HCT116 (cell line): Measurements from ENCODE around the gene ATP2C1. TPM values are rescaled to one million over a fixed set of nuclear protein-coding genes. Genes with fewer than 3 reads are reported as not detected.

Source experiments
- ATAC-seq: fragments of 200-7000 bp; cut with Tn5 transposase; 2 replicates; pipeline ENCODE4 v1.9.1; 2020; ENCODE audit warnings: mild to moderate bottlenecking, moderate library complexity
- BruUV-seq: library from RNA; stranded (reverse); fragments of 400-500 nt; replicated peaks from 2 replicates; lab custom pipeline; 2021; lab: Mats Ljungman, UMichigan
- CTCF ChIA-PET: fragments of 300-600 bp; sonication (Branson Sonifier 250); formaldehyde crosslinking; loops from one replicate; lab custom pipeline; 2021; ENCODE audit warnings: antibody characterized with exemption; lab: Charles Lee
- POLR2A ChIA-PET: fragments of 300-600, 350-600 bp; sonication (Branson Sonifier 250); formaldehyde crosslinking; loops from one replicate; lab custom pipeline; 2021; ENCODE audit warnings: antibody characterized with exemption; lab: Charles Lee
- RAD21 ChIA-PET, 2 experiments: fragments of 300-600 bp; sonication (Branson Sonifier 250); formaldehyde crosslinking; loops; one replicate each; lab custom pipeline; 2023; ENCODE audit warnings: low total read pairs in 2 of 2; ENCODE audit not compliant: uncharacterized antibody in 2 of 2, unreplicated experiment in 2 of 2, low non-redundant PET in 1 of 2; lab: Charles Lee
- DNase-seq: peaks from one replicate; pipeline ENCODE4 v3.0.0-alpha.2; 2010; ENCODE audit warnings: low read depth, low spot score
- H2AFZ ChIP-seq: fragments of 200-600 bp; shearing (Covaris generic), sonication (generic); 2 replicates; pipeline ENCODE4 v1.6.1; 2017; ENCODE audit warnings: low read depth, mixed run types, mixed read lengths, antibody characterized with exemption, low read length; ENCODE audit not compliant: poor library complexity, severe bottlenecking
- H3K27ac ChIP-seq: 2 replicates; pipeline ENCODE4 v1.5.1; 2012; ENCODE audit warnings: low read depth, low read length
- H3K27me3 ChIP-seq: fragments of 200-600 bp; sonication (generic); 2 replicates; pipeline ENCODE4 v1.6.1; 2016; ENCODE audit warnings: mixed run types, low read length, mixed read lengths; ENCODE audit not compliant: insufficient read depth
- H3K36me3 ChIP-seq, 2 experiments: fragments of 200-500 bp in 1 of 2; fragments of 200-600 bp in 1 of 2; sonication (Bioruptor generic) in 1 of 2; sonication (generic) in 1 of 2; 2 replicates each; pipeline versions ENCODE4 v1.5.1 to v1.6.1; 2014 to 2016; ENCODE audit warnings: low read length in 2 of 2, inconsistent platforms in 1 of 2, mixed read lengths in 1 of 2, mixed run types in 1 of 2; ENCODE audit not compliant: insufficient read depth in 2 of 2, control insufficient read depth in 1 of 2
- H3K4me1 ChIP-seq, 2 experiments: fragments of 200-600 bp in 1 of 2; sonication (generic) in 1 of 2; 2 replicates each; pipeline versions ENCODE4 v1.5.1 to v1.6.1; 2012 to 2017; ENCODE audit warnings: low read length in 2 of 2, inconsistent platforms in 1 of 2, mild to moderate bottlenecking in 1 of 2, mixed read lengths in 1 of 2, mixed run types in 1 of 2, moderate library complexity in 1 of 2; ENCODE audit not compliant: insufficient read depth in 2 of 2, control insufficient read depth in 1 of 2
- H3K4me2 ChIP-seq: fragments of 200-600 bp; sonication (generic); 2 replicates; pipeline ENCODE4 v1.6.1; 2017; ENCODE audit warnings: mixed run types, low read length, mixed read lengths
- H3K4me3 ChIP-seq, 2 experiments: fragments of 200-600 bp in 1 of 2; sonication (generic) in 1 of 2; replicated peaks in 1 of 2; 2 replicates each; pipeline ENCODE4 v1.5.1; 2011 to 2016; ENCODE audit warnings: low read length in 2 of 2, control low read depth in 1 of 2, low read depth in 1 of 2, mild to moderate bottlenecking in 1 of 2, mixed read lengths in 1 of 2, mixed run types in 1 of 2
- H3K79me2 ChIP-seq: fragments of 200-600 bp; sonication (generic); 2 replicates; pipeline ENCODE4 v1.6.1; 2017; ENCODE audit warnings: mild to moderate bottlenecking, mixed run types, low read length, moderate library complexity, mixed read lengths; ENCODE audit not compliant: insufficient read depth
- H3K9ac ChIP-seq: fragments of 200-600 bp; sonication (generic); 2 replicates; pipeline ENCODE4 v1.6.1; 2016; ENCODE audit warnings: low read length, mixed read lengths
- H3K9me2 ChIP-seq: fragments of 200-600 bp; sonication (generic), shearing (Covaris generic); 2 replicates; pipeline ENCODE4 v1.6.1; 2017; ENCODE audit warnings: mixed run types, mild to moderate bottlenecking, moderate library complexity; ENCODE audit not compliant: insufficient read depth
- H3K9me3 ChIP-seq, 2 experiments: fragments of 200-500 bp in 1 of 2; fragments of 200-600 bp in 1 of 2; sonication (Bioruptor generic) in 1 of 2; sonication (generic) in 1 of 2; 2 replicates each; pipeline ENCODE4 v1.6.1; 2014 to 2017; ENCODE audit warnings: low read length in 2 of 2, mixed read lengths in 2 of 2, inconsistent platforms in 1 of 2, low read depth in 1 of 2, mild to moderate bottlenecking in 1 of 2, mixed run types in 1 of 2, moderate library complexity in 1 of 2; ENCODE audit not compliant: control insufficient read depth in 1 of 2, insufficient read depth in 1 of 2
- H4K20me1 ChIP-seq: fragments of 200-600 bp; sonication (generic), shearing (Covaris generic); 2 replicates; pipeline ENCODE4 v1.6.1; 2017; ENCODE audit warnings: mixed run types, mild to moderate bottlenecking, moderate library complexity; ENCODE audit not compliant: insufficient read depth
- CBX3 ChIP-seq: IDR thresholded peaks from 2 replicates; pipeline ENCODE4 v1.6.1; 2012; ENCODE audit warnings: low read depth
- ELF1 ChIP-seq: IDR thresholded peaks from 2 replicates; pipeline ENCODE4 v1.6.1; 2012; ENCODE audit warnings: low read depth, borderline replicate concordance
- EZH2 ChIP-seq: fragments of 200-600 bp; sonication (generic); IDR thresholded peaks from 2 replicates; pipeline ENCODE4 v1.6.1; 2017; ENCODE audit warnings: antibody characterized with exemption, mixed run types
- EZH2phosphoT487 ChIP-seq: fragments of 200-600 bp; IDR thresholded peaks from 2 replicates; pipeline ENCODE4 v1.6.1; 2018; ENCODE audit warnings: antibody characterized with exemption, borderline replicate concordance
- JUND ChIP-seq: IDR thresholded peaks from 2 replicates; pipeline ENCODE4 v1.6.1; 2012
- POLR2A ChIP-seq: IDR thresholded peaks from 2 replicates; pipeline ENCODE4 v1.7.0; 2011; ENCODE audit warnings: borderline replicate concordance; ENCODE audit not compliant: insufficient read depth, insufficient read length; ENCODE audit errors: extremely low read depth
- RAD21 ChIP-seq: IDR thresholded peaks from 2 replicates; pipeline ENCODE4 v1.6.1; 2012; ENCODE audit warnings: low read depth, mild to moderate bottlenecking
- SIN3A ChIP-seq: IDR thresholded peaks from 2 replicates; pipeline ENCODE4 v1.6.1; 2012; ENCODE audit warnings: low read depth
- SP1 ChIP-seq: IDR thresholded peaks from 2 replicates; pipeline ENCODE4 v1.6.1; 2012; ENCODE audit warnings: low read depth
- SRF ChIP-seq: IDR thresholded peaks from 2 replicates; pipeline ENCODE4 v1.6.1; 2012; ENCODE audit warnings: low read depth
- TCF7L2 ChIP-seq: IDR thresholded peaks from 2 replicates; pipeline ENCODE4 v1.7.0; 2011; ENCODE audit warnings: borderline replicate concordance, inconsistent platforms; ENCODE audit not compliant: insufficient read depth, insufficient read length; ENCODE audit errors: extremely low read depth
- YY1 ChIP-seq: IDR thresholded peaks from 2 replicates; pipeline ENCODE4 v1.6.1; 2011; ENCODE audit warnings: low read length, low read depth, moderate library complexity, mild to moderate bottlenecking; ENCODE audit not compliant: insufficient replicate concordance; ENCODE audit errors: extremely low read depth
- ZFX ChIP-seq: fragments of 450-650 bp; IDR thresholded peaks from 2 replicates; pipeline ENCODE4 v1.6.1; 2017
- intact Hi-C: fragments of 100-400 bp; cut with micrococcal nuclease; formaldehyde crosslinking; loops from 2 replicates; pipeline ENCODE4 v1.10.0; 2022
- total RNA-seq: library from RNA; stranded (reverse); gene quantifications from one replicate; pipeline ENCODE4 v1.2.1, GENCODE V29; 2021; ENCODE audit not compliant: unreplicated experiment
- TF ChIP-seq, protein P1 (sequence below): IDR thresholded peaks from 2 replicates; pipeline ENCODE4 v1.6.1; 2012; ENCODE audit warnings: low read depth
- TF ChIP-seq, protein P2 (sequence below): IDR thresholded peaks from 2 replicates; pipeline ENCODE4 v1.6.1; 2011; ENCODE audit warnings: mild to moderate bottlenecking, low read length, moderate library complexity; ENCODE audit not compliant: insufficient replicate concordance; ENCODE audit errors: extremely low read depth

ATP2C1 gene
- total RNA-seq, 1 experiment from 2014 or later, result 69.1 TPM

DNA sequence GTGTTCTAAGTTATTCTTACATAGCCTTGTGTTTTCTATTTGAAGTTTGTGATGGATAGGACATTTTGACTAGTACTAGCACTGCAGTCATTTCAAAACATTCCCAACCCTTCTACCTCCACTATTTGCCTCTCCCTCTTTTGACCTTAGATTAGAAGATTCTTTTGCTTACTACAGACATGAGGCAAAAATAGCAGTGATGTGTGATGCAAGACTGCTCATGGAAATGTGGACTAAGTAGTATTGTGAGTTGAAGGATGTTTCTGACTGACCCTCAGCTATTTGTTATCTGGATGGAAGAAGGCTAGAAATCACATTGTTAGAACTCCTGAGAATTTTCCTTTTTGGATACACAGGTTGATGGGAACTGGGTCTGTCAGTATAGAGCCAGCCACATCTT lies 45.9 kb downstream of the ATP2C1 start:
- no peaks in the 10 kb centered on the region for H3K9me3 ChIP-seq
- no peaks in the 10 kb centered on the region for H3K27me3 ChIP-seq
- no peaks in the 10 kb centered on the region for H3K9me2 ChIP-seq
- intact Hi-C loops, result no loop called here
- no peak overlapping the region for H3K4me3 ChIP-seq
- no peak overlapping the region for H3K4me2 ChIP-seq
- TF ChIP-seq CBX3 (no peak), JUND (no peak), EZH2 (no peak), YY1 (no peak), RAD21 (no peak), ZFX (no peak), SRF (no peak), TCF7L2 (no peak), ELF1 (no peak), POLR2A (no peak), EZH2phosphoT487 (no peak), SP1 (no peak), SIN3A (no peak)
- TF ChIP-seq, protein P1, sequence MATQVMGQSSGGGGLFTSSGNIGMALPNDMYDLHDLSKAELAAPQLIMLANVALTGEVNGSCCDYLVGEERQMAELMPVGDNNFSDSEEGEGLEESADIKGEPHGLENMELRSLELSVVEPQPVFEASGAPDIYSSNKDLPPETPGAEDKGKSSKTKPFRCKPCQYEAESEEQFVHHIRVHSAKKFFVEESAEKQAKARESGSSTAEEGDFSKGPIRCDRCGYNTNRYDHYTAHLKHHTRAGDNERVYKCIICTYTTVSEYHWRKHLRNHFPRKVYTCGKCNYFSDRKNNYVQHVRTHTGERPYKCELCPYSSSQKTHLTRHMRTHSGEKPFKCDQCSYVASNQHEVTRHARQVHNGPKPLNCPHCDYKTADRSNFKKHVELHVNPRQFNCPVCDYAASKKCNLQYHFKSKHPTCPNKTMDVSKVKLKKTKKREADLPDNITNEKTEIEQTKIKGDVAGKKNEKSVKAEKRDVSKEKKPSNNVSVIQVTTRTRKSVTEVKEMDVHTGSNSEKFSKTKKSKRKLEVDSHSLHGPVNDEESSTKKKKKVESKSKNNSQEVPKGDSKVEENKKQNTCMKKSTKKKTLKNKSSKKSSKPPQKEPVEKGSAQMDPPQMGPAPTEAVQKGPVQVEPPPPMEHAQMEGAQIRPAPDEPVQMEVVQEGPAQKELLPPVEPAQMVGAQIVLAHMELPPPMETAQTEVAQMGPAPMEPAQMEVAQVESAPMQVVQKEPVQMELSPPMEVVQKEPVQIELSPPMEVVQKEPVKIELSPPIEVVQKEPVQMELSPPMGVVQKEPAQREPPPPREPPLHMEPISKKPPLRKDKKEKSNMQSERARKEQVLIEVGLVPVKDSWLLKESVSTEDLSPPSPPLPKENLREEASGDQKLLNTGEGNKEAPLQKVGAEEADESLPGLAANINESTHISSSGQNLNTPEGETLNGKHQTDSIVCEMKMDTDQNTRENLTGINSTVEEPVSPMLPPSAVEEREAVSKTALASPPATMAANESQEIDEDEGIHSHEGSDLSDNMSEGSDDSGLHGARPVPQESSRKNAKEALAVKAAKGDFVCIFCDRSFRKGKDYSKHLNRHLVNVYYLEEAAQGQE, result no peak
- TF ChIP-seq, protein P2, sequence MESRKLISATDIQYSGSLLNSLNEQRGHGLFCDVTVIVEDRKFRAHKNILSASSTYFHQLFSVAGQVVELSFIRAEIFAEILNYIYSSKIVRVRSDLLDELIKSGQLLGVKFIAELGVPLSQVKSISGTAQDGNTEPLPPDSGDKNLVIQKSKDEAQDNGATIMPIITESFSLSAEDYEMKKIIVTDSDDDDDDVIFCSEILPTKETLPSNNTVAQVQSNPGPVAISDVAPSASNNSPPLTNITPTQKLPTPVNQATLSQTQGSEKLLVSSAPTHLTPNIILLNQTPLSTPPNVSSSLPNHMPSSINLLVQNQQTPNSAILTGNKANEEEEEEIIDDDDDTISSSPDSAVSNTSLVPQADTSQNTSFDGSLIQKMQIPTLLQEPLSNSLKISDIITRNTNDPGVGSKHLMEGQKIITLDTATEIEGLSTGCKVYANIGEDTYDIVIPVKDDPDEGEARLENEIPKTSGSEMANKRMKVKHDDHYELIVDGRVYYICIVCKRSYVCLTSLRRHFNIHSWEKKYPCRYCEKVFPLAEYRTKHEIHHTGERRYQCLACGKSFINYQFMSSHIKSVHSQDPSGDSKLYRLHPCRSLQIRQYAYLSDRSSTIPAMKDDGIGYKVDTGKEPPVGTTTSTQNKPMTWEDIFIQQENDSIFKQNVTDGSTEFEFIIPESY, result no peak
- TF ChIP-seq, all 23 proteins: peak for 0
- Histone ChIP-seq H4K20me1 (no peaks in the 10 kb centered on the region), H3K36me3 (peaks cover 9 to 10% of the 10 kb centered on the region in 2 experiments; a peak in 3 of 4 replicates), H3K27ac (no peak overlapping the region), H3K79me2 (no peaks in the 10 kb centered on the region), H2AFZ (no peak overlapping the region), H3K4me1 (no peaks in the 10 kb centered on the region), H3K9ac (no peak overlapping the region)
- ChIA-PET POLR2A (no interaction called here), CTCF (no interaction called here), RAD21 (no interaction called here)
- no peak for DNase-seq
- no peak for ATAC-seq
- BruUV-seq, result no TSS peak
